Uterus (tissue), 4 donors: Measurements from ENCODE around the gene SF3B3. TPM values are rescaled to one million over a fixed set of nuclear protein-coding genes. Genes with fewer than 3 reads are reported as not detected.
"Not testable (repeated sequence)": the region's sequence is repeated elsewhere in the genome, so short reads cannot be mapped to it uniquely, and the experiment has no call there.

Experiments used
- DNase-seq, 2 donors: peaks; one replicate each; pipeline ENCODE4 v3.0.0-alpha.2; 2019 to 2020
- H3K27ac ChIP-seq, 2 donors: fragments of 200-600 bp; sonication (generic); 1 replicate in 1 of 2; 2 replicates in 1 of 2; pipeline ENCODE4 v1.5.1; 2016 to 2018
- H3K27me3 ChIP-seq, 2 donors: fragments of 200-600 bp; sonication (generic); one replicate each; pipeline ENCODE4 v1.5.1; 2018 to 2019; ENCODE audit warnings: control low read depth in 1 of 2
- H3K36me3 ChIP-seq, 2 donors: fragments of 200-600 bp; sonication (generic); one replicate each; pipeline ENCODE4 v1.5.1; 2019; ENCODE audit warnings: control low read depth in 1 of 2
- H3K4me1 ChIP-seq, 2 donors: fragments of 200-600 bp; sonication (generic); one replicate each; pipeline ENCODE4 v1.5.1; 2018 to 2019; ENCODE audit warnings: control low read depth in 1 of 2
- H3K4me3 ChIP-seq, 2 donors: fragments of 200-600 bp; sonication (generic); 1 replicate in 1 of 2; 2 replicates in 1 of 2; pipeline ENCODE4 v1.5.1; 2018 to 2019; ENCODE audit warnings: mild to moderate bottlenecking in 1 of 2
- H3K9me3 ChIP-seq, 2 donors: fragments of 200-600 bp; sonication (generic); one replicate each; pipeline ENCODE4 v1.5.1; 2019; ENCODE audit warnings: control low read depth in 1 of 2
- POLR2A ChIP-seq, 2 donors: fragments of 450-650 bp; IDR thresholded peaks; one replicate each; pipeline ENCODE4 v1.6.1; 2016; ENCODE audit warnings: antibody characterized with exemption in 2 of 2, mild to moderate bottlenecking in 1 of 2, moderate library complexity in 1 of 2
- intact Hi-C: fragments of 100-400 bp; cut with DNase I; formaldehyde crosslinking; loops from one replicate; pipeline ENCODE4 v1.15.1; 2023; ENCODE audit warnings: low total_unique reads
- total RNA-seq, 4 donors: library from RNA; depleted of rRNA in 3 of 4; stranded (reverse); fragments of >200 nt in 3 of 4; gene quantifications; one replicate each; pipeline versions ENCODE4 v1.1.0 to v1.2.4, GENCODE V29; 2014 to 2023
- TF ChIP-seq, protein P1 (sequence below), 4 experiments: fragments of 200-600 bp in 2 of 4; fragments of 450-650 bp in 2 of 4; sonication (generic) in 2 of 4; IDR thresholded peaks; one replicate each; pipeline ENCODE4 v1.5.1; 2016 to 2019; ENCODE audit warnings: antibody characterized with exemption in 4 of 4, mild to moderate bottlenecking in 2 of 4, moderate library complexity in 1 of 4
- donor health status: DM: yes; HTN: yes; CAD: no.

Gene SF3B3
- total RNA-seq, 4 donors from 2014 or later = 24.3 to 244 (median 145) TPM

DNA sequence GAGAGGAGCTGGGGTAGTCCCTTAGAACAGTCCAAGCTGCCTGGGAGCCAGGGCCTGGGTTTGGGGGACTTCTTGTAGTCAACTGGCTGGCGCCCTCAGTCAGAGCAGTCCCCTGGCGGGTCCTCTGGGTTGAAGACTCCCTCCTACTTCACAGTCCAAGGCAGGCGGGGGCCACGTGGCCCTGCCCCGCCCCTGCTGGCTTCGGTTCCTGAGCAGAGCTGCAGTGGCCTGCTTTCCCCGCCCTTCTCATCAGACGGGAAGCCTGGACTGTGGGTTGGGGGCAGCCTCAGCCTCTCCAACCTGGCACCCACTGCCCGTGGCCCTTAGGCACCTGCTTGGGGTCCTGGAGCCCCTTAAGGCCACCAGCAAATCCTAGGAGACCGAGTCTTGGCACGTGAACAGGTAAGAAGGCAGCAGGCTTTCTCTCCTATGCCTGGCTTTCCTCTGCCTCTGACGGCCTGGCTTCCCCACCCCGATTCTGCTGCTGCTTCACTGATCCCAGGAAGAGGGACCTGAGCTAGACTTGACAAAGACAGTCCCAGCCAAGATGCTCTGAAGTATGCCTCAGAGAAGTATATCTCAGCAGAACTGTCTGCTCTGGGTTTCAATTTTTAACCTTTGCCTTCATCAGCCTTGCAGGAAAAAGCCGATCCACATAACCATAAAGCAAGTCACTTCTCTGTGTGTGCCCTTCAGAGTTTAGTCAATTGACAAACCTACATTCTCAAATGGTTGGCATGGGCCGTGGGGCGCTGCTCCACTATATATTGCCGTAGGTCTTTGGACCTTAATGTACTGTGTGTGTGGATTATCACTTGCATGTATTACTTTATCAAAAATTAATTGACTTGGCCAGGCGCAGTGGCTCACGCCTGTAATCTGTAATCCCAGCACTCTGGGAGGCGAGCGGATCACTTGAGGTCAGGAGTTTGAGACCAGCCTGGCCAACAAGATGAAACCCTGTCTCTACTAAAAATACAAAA is 56.3 kb downstream of the SF3B3 start:
- Histone ChIP-seq H3K27ac (peak overlapping the region; percentile 32 to 35), H3K9me3 (no peaks in the 10 kb centered on the region), H3K27me3 (no peaks in the 10 kb centered on the region), H3K4me1 (no peaks in the 10 kb centered on the region), H3K36me3 (no peaks in the 10 kb centered on the region), H3K4me3 (no peak overlapping the region)
- DNase-seq = peak; percentile 31 to 73
- TF ChIP-seq POLR2A (IDR thresholded peaks at IDR 0.05) = no peak
- TF ChIP-seq, protein P1, sequence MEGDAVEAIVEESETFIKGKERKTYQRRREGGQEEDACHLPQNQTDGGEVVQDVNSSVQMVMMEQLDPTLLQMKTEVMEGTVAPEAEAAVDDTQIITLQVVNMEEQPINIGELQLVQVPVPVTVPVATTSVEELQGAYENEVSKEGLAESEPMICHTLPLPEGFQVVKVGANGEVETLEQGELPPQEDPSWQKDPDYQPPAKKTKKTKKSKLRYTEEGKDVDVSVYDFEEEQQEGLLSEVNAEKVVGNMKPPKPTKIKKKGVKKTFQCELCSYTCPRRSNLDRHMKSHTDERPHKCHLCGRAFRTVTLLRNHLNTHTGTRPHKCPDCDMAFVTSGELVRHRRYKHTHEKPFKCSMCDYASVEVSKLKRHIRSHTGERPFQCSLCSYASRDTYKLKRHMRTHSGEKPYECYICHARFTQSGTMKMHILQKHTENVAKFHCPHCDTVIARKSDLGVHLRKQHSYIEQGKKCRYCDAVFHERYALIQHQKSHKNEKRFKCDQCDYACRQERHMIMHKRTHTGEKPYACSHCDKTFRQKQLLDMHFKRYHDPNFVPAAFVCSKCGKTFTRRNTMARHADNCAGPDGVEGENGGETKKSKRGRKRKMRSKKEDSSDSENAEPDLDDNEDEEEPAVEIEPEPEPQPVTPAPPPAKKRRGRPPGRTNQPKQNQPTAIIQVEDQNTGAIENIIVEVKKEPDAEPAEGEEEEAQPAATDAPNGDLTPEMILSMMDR (IDR thresholded peaks at IDR 0.05) = no peak
- intact Hi-C loops = no loop called here

DNA sequence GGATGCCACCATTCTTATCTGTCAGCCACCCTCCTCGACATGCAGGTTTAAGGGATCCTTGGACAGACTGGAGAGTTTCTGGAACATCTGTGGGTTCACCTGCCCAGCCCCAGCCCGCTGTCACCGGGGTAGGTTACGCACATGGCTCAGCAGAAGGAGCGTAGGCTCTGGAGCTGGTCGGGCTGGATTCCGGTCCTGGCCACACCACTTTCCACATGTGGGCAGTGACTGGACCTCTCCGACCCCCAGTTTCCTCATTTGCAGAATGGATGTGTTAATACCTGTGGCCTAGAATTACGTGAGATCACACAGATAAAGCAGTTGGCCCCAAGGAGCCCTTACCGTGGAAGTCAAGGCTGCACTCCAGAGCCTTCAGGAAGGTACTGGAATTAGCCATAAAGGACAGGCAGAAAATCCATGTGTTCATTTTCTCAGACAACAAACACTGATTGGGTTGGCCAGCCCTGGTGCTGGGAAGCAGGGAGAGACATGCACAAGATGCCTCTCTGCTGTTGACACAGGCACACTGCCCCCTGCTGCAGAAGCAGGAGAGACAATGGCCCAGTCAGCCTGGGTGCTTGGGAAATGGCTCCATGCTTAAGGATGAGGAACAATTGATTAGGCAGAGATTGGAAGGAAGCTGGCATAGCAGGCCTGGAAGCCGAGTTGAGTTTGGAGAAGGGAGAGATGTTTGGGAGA is 58.8 kb downstream of the SF3B3 start:
- no peak for TF ChIP-seq POLR2A (IDR thresholded peaks at IDR 0.05)
- TF ChIP-seq, protein P1 (IDR thresholded peaks at IDR 0.05) = no peak
- no peaks in the 10 kb centered on the region for H3K36me3 ChIP-seq
- H3K9me3 ChIP-seq = no peaks in the 10 kb centered on the region
- no peak overlapping the region for H3K4me3 ChIP-seq
- H3K4me1 ChIP-seq = no peaks in the 10 kb centered on the region
- DNase-seq = no peak
- H3K27ac ChIP-seq = no peak overlapping the region
- H3K27me3 ChIP-seq = no peaks in the 10 kb centered on the region
- intact Hi-C loops = no loop called here

DNA sequence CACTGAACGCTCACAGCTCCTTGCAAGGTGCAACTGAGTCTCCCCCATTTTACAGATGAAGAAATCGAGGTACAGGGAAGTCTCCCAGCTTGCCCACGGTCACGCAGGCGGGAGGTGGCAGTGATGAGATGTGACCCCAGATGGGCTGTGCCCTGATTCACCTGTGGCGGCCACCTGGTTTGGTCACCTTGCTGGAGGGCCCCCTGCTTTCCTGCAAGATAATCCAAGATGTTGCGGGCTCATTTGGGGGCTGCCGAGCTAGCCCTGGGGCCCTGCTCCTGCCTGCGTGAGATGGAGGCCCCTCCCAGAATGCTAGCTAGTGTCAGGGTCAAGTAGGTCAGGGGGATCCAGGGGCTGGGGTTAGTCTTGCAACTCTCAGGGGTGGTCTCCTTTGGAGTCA is 63.1 kb downstream of the SF3B3 start:
- H3K27ac ChIP-seq = no peak overlapping the region
- TF ChIP-seq, protein P1 (IDR thresholded peaks at IDR 0.05) = no peak
- no peak for TF ChIP-seq POLR2A (IDR thresholded peaks at IDR 0.05)

DNA sequence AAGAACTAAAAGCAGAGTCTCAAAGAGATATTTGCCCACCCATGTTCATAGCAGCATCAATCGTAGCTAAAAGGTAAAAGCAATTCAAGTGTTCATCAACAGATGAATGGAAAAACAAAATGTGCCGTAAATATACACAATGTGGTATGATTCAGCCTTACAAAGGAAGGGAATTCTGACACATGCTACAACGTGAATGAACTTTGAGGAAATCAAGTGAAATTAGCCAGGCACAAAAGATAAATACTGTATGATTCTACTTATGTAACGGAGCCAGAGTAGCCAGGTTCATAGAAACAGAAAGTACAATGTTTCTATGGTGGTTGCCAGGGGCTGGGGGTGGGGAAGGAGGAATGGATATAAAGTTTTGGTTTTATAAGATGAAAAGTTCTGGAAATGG is 64.9 kb downstream of the SF3B3 start:
- Histone ChIP-seq H3K36me3 (no peaks in the 10 kb centered on the region), H3K4me1 (peaks cover 0 to 5% of the 10 kb centered on the region in 2 donors), H3K27me3 (no peaks in the 10 kb centered on the region), H3K9me3 (no peaks in the 10 kb centered on the region), H3K4me3 (no peak overlapping the region), H3K27ac (peak overlapping the region; percentile 8 to 73)
- DNase-seq = no peak
- intact Hi-C loops = no loop called here
- TF ChIP-seq, protein P1 (IDR thresholded peaks at IDR 0.05) = no peak
- no peak for TF ChIP-seq POLR2A (IDR thresholded peaks at IDR 0.05)

More for the DNA sequence above, 63.1 kb downstream of the SF3B3 start:
- intact Hi-C loops = no loop called here
- Histone ChIP-seq H3K4me3 (no peak overlapping the region), H3K9me3 (no peaks in the 10 kb centered on the region), H3K27me3 (no peaks in the 10 kb centered on the region), H3K4me1 (peaks cover 0 to 5% of the 10 kb centered on the region in 2 donors), H3K36me3 (no peaks in the 10 kb centered on the region)
- no peak for DNase-seq

DNA sequence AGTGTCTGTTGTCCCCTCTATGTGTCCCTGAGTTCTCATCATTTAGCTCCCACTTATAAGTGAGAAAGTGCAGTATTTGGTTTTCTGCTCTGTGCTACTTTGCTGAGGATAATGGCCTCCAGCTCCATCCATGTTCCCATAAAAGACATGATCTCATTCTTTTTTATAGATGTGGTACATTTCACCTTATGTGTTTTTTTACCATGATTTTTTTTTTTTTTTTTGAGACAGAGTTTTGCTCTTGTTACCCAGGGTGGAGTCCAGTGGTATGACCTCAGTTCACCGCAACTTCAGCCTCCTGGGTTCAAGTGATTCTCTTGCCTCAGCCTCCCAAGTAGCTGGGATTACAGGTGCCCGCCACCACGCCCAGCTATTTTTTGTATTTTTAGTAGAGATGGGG is 65.8 kb downstream of the SF3B3 start:
- H3K27me3 ChIP-seq, H3K4me3 ChIP-seq, H3K9me3 ChIP-seq, H3K4me1 ChIP-seq, H3K36me3 ChIP-seq, DNase-seq, intact Hi-C loops: not testable (repeated sequence)
- H3K27ac ChIP-seq = peak overlapping the region; percentile 52 to 73
